Erythroblast (primary cell): ENCODE results near the gene MAMLD1.

Experiments used
- GATA1 ChIP-seq: IDR thresholded peaks from 2 replicates; pipeline ENCODE4 v1.6.1; 2011; ENCODE audit warnings: low read depth, mild to moderate bottlenecking, control low read depth, low read length, moderate library complexity
- POLR2A ChIP-seq: IDR thresholded peaks from 2 replicates; pipeline ENCODE4 v1.6.1; 2011; ENCODE audit warnings: mild to moderate bottlenecking, low read length

DNA sequence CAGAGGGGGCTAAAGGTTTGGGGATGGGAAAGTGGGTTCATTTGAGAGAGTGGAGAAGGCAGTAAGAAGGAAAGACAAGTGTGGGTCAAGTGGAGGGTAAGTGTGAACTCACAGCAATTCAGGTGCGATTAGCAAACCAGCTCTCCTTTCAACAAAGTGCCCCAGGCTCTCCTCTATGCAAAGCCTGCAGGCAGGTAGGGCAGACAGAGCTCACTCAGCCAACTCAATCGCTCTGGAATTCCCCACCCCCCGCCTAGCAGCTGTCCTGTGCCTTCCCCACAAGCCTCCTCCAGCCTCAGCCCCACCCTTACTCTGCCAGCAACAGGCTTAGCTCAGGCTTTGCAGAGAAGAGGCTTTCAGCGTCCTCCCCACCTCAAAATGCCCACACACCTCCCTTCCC, 14.8 kb upstream of the MAMLD1 start:
- TF ChIP-seq POLR2A: no peak
- no peak for TF ChIP-seq GATA1
